K562 treated with DMSO at 1 percent for 4 hours (cell line): ENCODE results near the gene TTC7B. TPM values are rescaled to one million over a fixed set of nuclear protein-coding genes. Genes with fewer than 3 reads are reported as not detected.

ENCODE experiments used
- total RNA-seq: library from RNA; unstranded; fragments of 300-600 nt; gene quantifications from 2 replicates; pipeline ENCODE4 v1.2.3, GENCODE V29; 2022; ENCODE audit not compliant: insufficient read depth

Gene TTC7B, protein sequence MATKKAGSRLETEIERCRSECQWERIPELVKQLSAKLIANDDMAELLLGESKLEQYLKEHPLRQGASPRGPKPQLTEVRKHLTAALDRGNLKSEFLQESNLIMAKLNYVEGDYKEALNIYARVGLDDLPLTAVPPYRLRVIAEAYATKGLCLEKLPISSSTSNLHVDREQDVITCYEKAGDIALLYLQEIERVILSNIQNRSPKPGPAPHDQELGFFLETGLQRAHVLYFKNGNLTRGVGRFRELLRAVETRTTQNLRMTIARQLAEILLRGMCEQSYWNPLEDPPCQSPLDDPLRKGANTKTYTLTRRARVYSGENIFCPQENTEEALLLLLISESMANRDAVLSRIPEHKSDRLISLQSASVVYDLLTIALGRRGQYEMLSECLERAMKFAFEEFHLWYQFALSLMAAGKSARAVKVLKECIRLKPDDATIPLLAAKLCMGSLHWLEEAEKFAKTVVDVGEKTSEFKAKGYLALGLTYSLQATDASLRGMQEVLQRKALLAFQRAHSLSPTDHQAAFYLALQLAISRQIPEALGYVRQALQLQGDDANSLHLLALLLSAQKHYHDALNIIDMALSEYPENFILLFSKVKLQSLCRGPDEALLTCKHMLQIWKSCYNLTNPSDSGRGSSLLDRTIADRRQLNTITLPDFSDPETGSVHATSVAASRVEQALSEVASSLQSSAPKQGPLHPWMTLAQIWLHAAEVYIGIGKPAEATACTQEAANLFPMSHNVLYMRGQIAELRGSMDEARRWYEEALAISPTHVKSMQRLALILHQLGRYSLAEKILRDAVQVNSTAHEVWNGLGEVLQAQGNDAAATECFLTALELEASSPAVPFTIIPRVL
- total RNA-seq: 34.9 and 51.6 TPM in 2 replicates

GRCh38 chr14:90815822-90816662 is at the start of gene TTC7B:
Gene TTC7B (minus strand): TSS chr14:90816430. CDS start chr14:90816295, 135 bp downstream.

Other genes starting within 250 kb of the TTC7B start
- 3.1 and 3.7 TPM in 2 replicates for gene RPS6KA5, start 244.2 kb upstream of the TTC7B start, total RNA-seq